NCI-H2171 treated with DMSO at 0.1 percent for 48 hours (cell line): ENCODE results near the gene BPHL.
"Not testable (repeated sequence)": the region's sequence is repeated elsewhere in the genome, so short reads cannot be mapped to it uniquely, and the experiment has no call there.

Experiments used
- DNase-seq: peaks from one replicate; lab custom pipeline; 2025; lab: John Stamatoyannopoulos, UW

Gene BPHL

DNA sequence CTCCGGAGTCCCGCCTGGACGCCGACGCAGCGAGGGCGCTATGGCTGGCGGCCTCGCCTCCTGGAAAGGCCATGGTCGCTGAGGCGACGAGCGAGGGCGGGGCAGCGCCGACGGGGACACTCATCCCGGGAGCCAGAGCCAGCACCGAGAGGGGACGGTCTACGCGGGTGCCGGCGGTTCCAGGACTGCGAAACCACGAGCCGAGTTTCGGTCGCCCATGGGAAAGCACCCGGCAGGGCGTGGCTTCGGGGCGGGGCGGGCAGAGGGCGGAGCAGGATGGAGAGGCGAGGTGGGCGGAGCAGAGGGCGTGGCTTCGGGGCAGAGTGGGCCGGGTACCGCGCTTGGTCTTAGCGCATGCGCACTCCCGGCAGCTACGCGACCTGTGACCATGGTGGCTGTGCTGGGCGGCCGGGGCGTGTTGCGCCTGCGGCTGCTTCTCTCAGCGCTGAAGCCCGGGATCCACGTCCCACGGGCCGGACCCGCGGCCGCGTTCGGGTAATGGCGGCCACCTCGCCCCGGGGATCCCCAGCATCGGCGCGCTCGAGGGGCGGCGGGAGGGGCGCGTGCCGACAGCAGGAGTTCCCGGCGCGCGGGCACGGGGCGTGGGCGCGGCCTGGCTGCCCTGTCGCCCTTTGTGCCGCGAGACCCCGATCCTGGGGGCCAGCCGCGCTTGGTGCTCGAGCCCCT, at the start of gene BPHL:
TSS of gene BPHL (plus strand) at position 359 of the 687 bp plus-strand sequence. CDS start at position 389, 30 bp downstream.
- peak; percentile 94 for DNase-seq

DNA sequence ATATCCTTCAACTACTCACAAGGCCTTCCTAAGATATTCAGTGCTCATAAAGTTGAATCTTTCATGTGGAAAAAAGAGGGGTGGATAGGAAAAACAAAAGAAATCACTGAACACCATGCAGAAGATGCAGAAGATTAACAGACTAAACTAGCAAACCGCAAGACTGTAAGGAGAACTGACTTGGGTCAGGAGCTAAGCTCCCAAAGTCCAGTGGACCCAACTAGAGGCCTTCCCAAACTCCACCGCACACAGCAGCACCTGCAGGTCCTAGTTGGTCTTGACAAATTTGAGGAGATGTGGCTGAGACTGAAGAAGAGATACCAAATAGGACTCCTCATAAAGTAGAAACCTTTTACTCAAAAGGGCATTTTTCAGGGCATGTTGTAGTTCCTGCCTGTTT, 46.9 kb upstream of the BPHL start:
- DNase-seq, result no peak

DNA sequence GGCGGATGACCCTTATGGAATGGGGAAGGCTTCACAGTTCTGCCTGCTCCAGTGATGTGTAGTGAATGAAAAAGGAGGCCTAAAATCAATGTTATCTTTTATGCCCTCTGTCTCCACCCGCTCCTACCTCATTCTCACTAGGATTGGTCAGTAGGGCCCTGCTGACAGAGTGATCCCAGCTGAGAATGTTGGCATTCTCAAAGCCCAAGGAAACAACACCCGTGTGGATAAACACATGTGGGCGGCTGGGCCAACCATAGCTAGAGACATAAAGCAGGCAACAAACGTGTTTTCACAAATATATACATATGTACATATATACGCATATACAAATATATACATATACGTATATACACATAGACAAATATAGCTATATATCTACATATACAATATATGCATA, 45.7 kb upstream of the BPHL start:
- no peak for DNase-seq

DNA sequence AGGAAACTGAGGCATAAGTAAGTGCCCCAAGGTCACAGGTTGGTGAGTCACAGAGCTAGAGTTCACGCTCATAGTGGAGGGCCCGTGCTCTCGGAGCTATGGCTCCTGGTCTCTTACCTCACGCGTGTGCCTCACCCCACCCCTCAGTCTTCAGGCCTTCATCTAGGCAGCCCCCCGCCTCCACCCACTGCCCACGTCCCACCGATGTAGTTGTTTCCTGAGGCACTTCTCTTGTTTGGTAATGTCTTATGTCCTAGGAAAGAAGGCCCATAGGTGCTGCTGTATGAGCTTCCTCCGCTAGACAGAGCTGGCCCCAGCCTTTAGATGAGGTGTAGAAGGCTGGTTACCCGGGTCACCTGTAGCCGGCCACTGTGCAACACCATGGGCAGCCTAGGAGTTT, 45.1 kb upstream of the BPHL start:
- DNase-seq, result no peak

DNA sequence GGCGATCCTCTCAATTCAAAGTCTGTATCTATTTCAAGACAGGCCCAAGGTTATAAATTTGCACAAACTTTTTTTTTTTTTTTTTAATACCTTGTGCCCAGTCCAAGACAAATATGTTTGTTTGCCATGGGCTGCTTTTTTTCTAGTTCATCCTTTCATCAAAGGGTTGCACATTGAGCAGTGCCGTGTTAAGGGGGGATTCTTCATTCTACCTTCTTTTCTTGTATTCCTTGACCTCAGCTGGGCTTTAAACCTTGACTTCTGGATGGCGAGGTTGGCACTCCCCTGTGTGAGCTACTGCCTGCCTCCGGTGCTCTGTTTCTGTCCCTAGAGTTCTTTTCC, 42.8 kb upstream of the BPHL start:
- DNase-seq, result no peak

DNA sequence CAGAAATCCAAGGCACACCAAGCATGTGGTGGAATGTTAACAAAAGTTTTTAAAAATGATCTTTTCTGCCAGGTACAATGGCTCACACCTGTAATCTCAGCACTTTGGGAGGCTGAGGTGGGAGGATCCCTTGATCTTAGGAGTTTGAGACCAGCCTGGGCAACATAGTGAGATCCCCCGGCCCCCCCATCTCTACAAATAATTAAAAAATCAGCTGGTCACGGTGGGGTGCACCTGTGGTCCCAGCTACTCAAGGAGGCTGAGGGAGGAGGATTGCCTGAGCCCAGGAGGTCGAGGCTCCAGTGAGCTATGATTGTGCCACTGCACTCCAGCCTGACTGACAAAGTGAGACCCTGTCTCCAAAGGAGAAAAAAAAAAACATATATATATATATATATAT, 42.2 kb upstream of the BPHL start:
- DNase-seq, result no peak

DNA sequence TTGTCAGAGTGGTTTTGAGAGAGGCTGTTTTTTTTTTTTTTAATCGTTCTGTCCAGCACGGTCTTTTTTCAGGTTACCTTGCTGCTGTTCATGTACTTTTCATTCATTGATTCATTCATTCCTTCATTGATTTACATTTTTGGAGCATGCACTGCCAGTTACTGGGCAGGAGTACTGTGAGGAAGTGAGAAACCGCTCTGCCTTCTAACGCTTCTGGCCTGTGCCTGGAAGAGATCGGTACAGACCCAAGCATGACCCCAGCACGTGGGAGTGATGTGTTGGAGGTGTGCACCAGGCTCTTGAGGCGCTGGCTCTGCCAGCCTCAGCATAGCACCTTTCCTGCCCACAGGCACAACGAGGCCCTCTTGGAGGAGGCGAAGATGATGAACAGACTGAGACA, 41.1 kb upstream of the BPHL start:
- no peak for DNase-seq

DNA sequence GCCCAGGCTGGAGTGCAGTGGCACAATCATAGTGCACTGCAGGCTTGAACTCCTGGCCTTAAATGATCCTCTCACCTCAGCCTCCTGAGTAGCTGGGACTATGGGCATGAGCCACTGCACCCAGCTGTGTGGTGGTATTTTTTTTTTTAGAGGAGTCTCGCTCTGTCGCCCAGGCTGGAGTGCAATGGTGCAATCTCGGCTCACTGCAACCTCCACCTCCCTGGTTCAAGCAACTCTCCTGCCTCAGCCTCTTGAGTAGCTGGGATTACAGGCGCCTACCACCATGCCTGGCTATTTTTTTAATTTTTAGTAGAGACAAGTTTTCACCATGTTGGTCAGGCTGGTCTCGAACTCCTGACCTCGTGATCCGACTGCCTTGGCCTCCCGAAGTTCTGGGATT, 39.6 kb upstream of the BPHL start:
- not testable (repeated sequence) for DNase-seq

DNA sequence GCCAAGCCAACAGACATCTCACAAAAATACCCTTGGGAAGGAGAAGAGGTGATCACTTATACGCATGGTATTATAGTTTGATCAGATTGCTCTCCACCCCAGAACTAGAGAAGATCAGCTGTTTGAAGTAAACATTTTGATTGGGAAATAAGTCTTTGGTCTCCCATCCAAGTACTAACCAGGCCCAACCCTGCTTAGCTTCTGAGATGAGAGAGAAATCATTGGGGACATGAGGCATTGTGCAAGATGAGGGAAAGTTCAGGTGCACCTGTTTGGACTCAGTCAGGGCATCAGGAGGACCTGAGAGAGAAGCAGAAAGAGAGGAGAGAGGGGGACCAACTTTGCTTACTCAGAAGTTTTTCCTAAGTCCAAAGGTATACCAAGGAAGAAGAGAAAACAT, 38.8 kb upstream of the BPHL start:
- DNase-seq, result no peak

DNA sequence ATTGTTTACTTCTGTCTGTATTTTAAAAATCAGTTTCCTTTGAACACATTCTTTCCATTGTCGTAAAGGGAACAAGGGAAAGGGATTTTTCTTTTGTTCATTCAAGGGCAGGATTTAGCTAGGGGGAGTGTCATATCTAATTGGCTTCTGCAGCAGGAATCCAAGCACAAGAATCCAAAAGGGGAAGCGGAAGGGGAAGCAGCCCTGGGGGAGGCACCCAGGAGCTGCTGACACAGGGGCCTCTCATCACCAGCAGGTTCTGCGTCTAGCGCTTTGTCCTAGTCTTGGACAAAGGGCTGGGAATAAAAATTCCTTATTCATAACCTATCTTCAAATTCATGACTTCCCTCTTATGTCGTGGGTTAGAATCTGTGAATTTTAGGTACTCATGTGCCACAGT, 36.6 kb upstream of the BPHL start:
- no peak for DNase-seq

DNA sequence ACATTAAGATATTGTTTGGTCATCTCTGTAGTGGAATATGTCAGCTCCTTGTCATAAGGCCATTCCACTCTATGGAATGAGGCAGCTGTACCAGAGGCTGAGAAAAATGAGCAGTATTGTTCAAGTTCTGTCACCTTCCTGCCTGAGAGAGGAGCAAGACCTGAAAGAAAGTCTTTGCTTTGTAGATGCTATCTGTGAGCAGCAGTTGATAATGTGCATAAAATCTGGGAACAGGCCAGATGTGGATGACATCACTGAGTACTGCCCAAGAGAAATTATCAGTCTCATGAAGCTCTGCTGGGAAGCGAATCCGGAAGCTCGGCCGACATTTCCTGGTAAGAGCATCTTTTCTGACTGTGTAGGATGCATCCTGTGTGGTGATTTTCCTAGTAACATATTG, 33.4 kb upstream of the BPHL start:
- no peak for DNase-seq

DNA sequence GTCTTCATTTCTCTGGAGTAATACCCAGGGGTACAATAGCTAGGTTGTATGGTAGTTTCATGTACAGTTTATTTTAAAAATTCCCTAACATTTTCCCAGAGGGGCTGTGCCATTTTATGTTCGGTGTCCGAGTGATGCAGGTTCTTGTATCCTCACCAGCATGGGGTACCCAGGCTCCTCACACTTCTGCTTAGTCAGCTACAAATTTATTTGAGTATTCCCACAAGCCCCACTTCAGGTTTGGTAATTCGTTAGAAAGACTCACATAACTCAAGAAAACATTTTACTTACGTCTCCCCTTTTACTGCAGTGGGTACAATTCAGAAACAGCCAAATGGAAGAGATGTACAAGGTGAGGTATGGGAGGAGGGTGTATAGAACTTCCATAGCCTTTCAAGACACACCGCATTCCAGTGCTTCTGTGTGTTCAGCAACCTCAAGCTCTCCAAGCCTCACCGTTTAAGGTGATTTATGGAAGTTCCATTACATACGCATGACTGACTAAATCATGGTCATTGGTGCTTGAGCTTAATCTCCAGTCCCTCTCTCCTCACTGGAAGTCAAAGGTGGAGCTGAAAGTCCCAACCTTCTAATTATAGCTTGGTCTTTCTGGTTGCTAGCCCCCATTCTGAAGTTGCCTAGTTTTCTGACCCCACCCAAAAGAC, 32.1 kb upstream of the BPHL start:
- no peak for DNase-seq

DNA sequence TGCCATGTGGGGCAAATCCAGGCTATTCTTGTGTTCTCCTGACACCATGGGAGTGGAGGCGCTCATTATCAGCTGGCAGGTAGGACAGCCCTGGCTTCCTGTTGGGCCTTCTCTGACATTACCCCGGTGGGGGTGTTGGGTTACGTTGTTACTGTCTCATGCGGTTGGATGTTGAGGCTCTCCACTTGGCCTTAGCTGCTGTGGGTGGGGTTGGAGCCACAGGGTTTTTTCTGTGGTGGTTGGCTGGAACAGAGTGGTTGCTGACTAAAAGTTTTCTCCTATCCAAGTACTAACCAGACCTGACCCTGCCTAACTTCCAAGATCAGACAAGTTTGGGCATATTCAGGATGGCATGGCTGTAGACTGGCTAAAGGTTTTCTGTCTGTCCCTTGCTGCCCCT, 30.1 kb upstream of the BPHL start:
- DNase-seq, result no peak

DNA sequence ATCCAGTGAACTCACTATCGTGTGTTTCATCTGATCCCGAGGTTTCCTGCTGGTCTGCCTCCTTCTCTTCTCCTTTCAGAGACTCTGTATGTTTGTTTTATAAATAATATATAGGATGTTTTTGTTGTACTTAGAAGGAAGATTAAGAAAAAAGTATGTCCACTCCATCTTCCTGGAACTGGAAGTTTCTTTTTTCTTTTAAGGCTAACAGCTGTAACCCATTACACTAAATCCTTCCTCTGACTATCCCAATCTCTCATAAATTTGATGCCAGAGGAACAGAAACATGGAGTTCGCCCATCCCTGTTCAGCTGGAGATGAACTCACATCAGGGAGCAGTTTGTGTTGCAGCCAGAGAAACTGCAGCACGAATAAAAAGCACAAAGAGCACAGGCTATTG, 29.5 kb upstream of the BPHL start:
- no peak for DNase-seq

DNA sequence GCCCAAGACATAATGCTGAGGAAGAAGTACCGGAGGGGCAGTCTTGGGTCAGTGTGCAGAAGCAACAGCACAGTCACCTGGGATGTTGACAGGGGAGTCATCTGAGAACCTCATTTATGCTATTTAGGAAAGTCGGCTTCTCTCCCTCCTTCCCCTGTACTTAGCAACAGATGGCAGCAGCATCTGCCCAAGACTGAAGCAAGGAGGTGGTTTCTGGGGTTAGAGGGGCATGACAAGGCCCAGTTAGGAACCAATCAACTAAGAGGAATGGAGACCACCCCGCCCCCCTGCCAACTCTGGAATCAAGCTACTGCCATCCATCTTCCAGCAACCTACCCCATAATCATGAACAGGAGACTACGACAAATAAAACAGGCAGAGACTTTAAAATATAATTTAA, 28.5 kb upstream of the BPHL start:
- peak; percentile 95 for DNase-seq

DNA sequence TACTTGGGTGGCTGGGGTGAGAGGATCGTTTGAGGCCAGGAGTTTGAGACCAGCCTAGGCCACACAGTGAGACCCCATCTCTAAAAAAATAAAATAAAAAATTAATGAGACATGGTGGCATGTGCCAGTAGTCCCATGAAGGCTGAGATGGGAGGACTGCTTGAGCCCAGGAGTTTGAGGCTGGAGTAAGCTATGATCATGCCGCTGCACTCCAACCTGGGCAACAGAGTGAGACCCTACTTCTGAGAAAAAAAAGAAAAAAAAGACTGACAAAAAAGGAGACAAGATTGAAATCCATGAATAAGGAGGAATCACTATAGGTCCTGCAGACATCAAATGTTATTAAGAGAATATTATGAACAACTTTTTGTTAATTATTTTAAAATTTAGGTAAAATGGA, 23.7 kb upstream of the BPHL start:
- no peak for DNase-seq

DNA sequence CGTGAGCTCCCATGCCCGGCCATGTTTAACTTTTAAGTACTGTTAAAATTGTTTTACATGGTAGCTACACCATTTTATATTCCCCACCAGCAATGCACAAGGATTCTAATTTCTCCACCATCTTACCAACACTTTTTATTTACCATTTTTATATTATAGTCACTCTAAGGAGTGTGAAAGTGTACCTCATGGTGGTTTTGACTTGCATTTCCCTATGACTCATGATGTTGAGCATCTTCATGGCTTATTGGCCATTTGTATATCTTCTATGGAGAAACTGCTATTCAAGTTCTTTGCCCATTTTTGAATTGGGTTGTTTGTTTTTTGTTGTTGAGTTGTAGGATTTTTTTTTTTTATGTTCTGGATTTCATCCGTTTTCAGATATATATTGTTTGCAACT, 15.6 kb upstream of the BPHL start:
- DNase-seq, result no peak

DNA sequence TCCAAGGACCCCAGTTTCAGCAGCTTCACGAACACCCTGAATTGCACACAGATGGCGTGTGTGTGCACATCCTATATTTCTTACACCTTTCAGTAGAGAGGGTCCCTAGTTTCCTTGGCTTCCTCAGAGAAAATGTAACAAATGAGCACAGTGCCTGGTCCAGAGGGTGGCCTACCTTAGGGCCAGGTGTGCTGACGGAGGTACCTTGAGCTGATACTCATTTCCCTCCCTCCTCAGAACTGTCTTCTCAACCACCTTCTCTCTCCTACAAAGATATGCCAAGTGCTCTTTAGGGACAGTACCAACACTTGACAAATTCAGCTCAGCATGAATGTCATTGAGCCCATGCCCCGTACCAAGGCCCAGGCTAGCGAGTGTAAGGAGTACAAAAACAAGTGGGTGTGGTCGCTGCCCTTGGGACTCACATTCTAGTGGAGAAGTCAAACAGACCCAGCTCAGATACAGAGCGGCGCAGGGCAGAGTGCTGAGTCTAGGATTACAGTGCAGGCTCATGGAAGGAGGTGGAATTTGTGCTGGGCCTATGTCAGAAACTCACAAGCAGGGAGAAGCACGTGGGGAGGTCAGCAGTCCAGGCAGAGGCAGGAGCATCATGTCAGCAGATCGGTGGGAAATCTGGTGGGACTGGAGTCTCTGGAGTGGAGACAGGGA, 9.6 kb upstream of the BPHL start:
- DNase-seq, result no peak

DNA sequence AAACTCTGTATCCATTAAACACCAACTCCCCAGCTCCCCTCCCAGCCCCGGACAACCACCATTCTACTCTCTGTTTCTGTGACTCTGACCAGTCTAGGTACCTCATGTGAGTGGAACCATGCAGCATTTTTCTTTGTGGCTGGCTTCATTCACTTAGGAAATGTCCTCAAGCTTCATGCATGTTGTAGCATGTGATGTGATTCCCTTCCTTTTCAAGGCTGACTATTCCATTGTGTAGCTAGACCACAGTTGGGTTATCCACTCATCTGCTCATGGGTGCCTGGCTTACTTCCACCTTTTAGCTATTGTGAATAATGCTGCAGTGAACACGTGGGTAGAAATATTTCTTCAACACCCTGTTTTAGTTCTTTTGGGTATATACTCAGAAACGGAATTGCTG, 8.8 kb upstream of the BPHL start:
- DNase-seq, result no peak

DNA sequence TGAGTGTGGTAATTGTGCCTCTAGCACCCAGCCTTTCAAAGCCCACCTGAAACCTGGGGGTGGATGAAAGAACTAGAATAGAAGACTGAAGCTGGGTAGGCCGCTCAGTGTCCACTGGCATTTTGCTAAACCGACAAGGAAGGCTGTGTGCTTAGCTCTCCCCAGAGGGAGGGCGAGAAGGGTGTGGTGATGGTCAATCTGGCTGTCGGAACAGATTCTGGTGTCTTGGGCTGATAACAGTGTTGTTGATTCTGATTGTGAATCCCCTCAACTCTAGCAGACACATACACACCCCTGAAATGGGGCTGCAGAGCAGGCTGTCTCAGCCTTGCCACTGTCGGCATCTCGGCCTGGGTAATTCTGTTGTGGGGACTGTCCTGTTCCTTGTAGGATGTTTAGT, 4.1 kb upstream of the BPHL start:
- DNase-seq, result no peak

DNA sequence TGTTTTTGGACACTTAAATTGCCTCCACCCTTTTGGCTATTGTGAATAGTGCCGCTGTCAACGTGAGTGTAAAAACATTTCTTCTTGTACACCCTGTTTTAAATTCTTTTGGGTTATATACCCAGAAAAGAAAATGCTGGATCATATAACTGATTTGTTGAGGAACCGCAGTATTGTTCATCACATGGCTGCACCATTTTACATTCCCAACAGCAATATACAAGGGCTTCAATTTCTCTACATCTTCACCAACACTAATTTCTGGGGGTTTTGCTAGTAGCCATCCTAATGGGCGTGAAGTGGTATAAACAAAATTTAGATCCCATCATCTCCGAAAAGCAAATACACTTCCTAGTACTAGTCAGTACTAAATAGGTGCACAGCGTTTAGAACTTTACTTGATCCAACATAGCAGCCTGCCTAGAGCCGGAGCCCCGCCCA, 579 bp upstream of the BPHL start:
- DNase-seq, result no peak

DNA sequence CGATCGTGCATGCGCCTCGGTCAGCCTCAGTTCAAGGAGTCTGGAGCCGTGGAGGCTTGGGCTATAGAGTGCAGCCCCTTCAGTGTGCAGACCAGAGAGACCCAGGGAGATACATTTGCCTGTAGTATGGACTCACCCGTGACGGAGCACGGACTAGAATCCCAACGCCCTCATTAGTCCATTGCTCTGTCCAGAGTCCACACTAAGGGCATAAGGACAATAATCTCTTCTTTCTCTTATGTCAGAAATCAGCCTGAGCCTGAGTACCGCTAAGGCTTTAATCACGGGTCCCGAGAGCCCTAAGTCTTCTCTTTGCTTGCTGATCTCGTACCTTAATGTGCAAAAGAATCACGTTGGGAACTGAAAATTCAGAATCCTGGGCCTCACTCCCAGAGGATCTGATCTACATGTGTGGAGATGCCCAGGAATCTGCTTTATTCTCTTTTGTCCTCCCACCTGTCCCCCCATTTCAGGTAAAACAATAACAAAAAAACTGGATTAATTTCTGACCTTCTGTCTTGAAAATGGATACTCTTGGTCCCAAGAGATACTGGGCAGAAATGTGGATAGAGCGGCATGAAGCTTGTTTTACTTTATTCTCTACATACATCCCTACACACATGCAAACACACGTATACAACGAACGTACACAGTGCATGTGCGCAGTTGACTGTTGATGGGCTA, 671 bp downstream of the BPHL start:
- DNase-seq, result peak; percentile 39

DNA sequence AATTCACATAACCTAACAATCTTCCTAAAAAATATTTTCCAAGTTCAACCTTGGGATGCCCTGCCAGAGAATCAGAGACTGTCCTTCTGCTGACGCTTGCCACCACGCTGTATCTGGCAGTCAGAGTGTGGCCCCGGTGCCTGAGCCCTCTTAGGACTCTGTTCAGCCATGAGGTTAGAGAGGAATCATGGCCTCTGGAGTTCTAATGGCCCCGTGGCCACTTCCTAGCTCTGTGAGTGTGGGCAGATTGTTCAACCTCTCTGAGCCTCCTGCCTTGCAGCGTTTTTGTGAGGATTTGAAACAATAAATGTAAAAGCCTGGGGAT, 2.2 kb downstream of the BPHL start:
- DNase-seq, result no peak
